Measurements from ENCODE around the gene ERCC6L. TPM values are rescaled to one million over a fixed set of nuclear protein-coding genes. Genes with fewer than 3 reads are reported as not detected.

Gene ERCC6L
- total RNA-seq, 1 donor from 2014 or later, result under 0.01 TPM

- H3K4me3 ChIP-seq (ENCODE audit: low read depth, low read length), result no peak overlapping the region
- no peaks in the 10 kb centered on the region for H3K27me3 ChIP-seq (ENCODE audit: control insufficient read depth, insufficient read depth, low read length)
- DNase-seq (ENCODE audit: low read depth) (no peak), FAIRE-seq (no peak)
- TF ChIP-seq, protein P1, sequence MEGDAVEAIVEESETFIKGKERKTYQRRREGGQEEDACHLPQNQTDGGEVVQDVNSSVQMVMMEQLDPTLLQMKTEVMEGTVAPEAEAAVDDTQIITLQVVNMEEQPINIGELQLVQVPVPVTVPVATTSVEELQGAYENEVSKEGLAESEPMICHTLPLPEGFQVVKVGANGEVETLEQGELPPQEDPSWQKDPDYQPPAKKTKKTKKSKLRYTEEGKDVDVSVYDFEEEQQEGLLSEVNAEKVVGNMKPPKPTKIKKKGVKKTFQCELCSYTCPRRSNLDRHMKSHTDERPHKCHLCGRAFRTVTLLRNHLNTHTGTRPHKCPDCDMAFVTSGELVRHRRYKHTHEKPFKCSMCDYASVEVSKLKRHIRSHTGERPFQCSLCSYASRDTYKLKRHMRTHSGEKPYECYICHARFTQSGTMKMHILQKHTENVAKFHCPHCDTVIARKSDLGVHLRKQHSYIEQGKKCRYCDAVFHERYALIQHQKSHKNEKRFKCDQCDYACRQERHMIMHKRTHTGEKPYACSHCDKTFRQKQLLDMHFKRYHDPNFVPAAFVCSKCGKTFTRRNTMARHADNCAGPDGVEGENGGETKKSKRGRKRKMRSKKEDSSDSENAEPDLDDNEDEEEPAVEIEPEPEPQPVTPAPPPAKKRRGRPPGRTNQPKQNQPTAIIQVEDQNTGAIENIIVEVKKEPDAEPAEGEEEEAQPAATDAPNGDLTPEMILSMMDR (IDR thresholded peaks at IDR 0.05; ENCODE audit: insufficient read depth, low read length, severe bottlenecking), result no peak
- H3K36me3 ChIP-seq (ENCODE audit: control insufficient read depth, insufficient read depth, low read length), result peaks cover 9% of the 10 kb centered on the region
Observed at GRCh38 chrX:72273718-72274117, 34.9 kb upstream of the ERCC6L start.

- DNase-seq (ENCODE audit: low read depth) (peak; percentile 81), FAIRE-seq (no peak)
- TF ChIP-seq, protein P1 (IDR thresholded peaks at IDR 0.05; ENCODE audit: insufficient read depth, low read length, severe bottlenecking), result no peak
- Histone ChIP-seq H3K27me3 (ENCODE audit: control insufficient read depth, insufficient read depth, low read length) (no peaks in the 10 kb centered on the region), H3K36me3 (ENCODE audit: control insufficient read depth, insufficient read depth, low read length) (peaks cover 9% of the 10 kb centered on the region), H3K4me3 (ENCODE audit: low read depth, low read length) (no peak overlapping the region)
Observed at GRCh38 chrX:72272868-72273267, 34.0 kb upstream of the ERCC6L start.

DNA sequence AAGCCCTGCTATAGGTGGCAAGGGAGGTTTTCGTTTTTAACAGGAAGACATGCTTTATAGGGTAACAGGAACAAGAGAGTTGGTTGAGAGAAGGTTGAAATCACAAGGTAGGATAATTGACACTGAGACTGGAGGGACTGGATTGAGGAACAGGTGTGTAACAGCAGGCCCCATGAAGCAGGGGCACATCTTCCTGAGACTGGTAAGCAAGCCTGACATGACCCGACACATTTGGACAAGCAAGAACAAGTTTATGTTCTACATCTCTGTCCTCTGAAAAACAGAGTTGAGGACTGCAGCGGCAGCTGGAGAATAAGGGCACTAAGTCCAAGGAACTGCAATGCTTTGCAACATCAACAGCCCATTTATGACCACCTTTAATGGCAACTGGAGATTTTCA lies 33.0 kb upstream of the ERCC6L start:
- TF ChIP-seq, protein P1 (IDR thresholded peaks at IDR 0.05; ENCODE audit: insufficient read depth, low read length, severe bottlenecking), result no peak
- DNase-seq (ENCODE audit: low read depth) (peak; percentile 81), FAIRE-seq (peak; percentile 13)
- H3K36me3 ChIP-seq (ENCODE audit: control insufficient read depth, insufficient read depth, low read length), result peaks cover 9% of the 10 kb centered on the region
- H3K27me3 ChIP-seq (ENCODE audit: control insufficient read depth, insufficient read depth, low read length), result no peaks in the 10 kb centered on the region
- H3K4me3 ChIP-seq (ENCODE audit: low read depth, low read length), result no peak overlapping the region

- Histone ChIP-seq H3K27me3 (ENCODE audit: control insufficient read depth, insufficient read depth, low read length) (no peaks in the 10 kb centered on the region), H3K4me3 (ENCODE audit: low read depth, low read length) (no peak overlapping the region), H3K36me3 (ENCODE audit: control insufficient read depth, insufficient read depth, low read length) (peaks cover 9% of the 10 kb centered on the region)
- TF ChIP-seq, protein P1 (IDR thresholded peaks at IDR 0.05; ENCODE audit: insufficient read depth, low read length, severe bottlenecking), result no peak
- FAIRE-seq (no peak), DNase-seq (ENCODE audit: low read depth) (no peak)
Observed at GRCh38 chrX:72271091-72271788, 32.4 kb upstream of the ERCC6L start.

DNA sequence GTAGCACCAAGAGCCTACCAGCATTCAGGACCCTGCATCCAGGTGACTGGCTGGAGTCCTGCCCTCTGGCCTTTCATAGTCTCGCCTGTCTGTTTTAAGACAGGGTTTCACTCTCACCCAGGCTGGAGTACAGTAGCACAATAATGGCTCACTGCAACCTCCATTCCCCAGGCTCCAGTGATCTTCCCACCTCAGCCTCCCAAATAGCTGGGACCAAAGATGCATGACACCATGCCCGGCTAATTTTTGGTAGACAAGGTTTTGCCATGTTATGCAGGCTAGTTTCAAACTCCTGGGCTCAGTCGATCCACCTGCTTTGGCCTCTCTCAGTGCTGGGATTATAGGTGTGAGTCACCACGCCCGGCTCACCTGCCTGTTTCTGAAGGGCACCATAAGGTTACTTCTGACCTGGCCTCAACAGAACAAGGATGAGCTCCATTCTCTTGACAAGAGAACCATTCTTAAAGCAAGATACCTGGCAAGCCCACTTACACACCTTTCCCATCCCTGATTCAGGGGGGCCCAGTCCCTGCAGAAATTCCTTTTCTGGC lies 31.6 kb upstream of the ERCC6L start:
- TF ChIP-seq, protein P1 (IDR thresholded peaks at IDR 0.05; ENCODE audit: insufficient read depth, low read length, severe bottlenecking), result no peak
- no peak for DNase-seq (ENCODE audit: low read depth)
- Histone ChIP-seq H3K4me3 (ENCODE audit: low read depth, low read length) (no peak overlapping the region), H3K27me3 (ENCODE audit: control insufficient read depth, insufficient read depth, low read length) (no peaks in the 10 kb centered on the region), H3K36me3 (ENCODE audit: control insufficient read depth, insufficient read depth, low read length) (peaks cover 9% of the 10 kb centered on the region)
- FAIRE-seq, result peak; percentile 75
